SK-N-SH treated with all-trans-retinoic acid at 6 μM for 48 hours (cell line): ENCODE results near the gene VPS33B.

Source experiments
- ATAC-seq: fragments of 200-7000 bp; cut with Tn5 transposase; 3 replicates; pipeline ENCODE4 v1.9.1; 2020; ENCODE audit warnings: mild to moderate bottlenecking, moderate library complexity
- ARNTL ChIP-seq: fragments of 450-650 bp; formaldehyde crosslinking; IDR thresholded peaks from 2 replicates; pipeline ENCODE4 v1.5.0; 2020; ENCODE audit warnings: low read depth, mild to moderate bottlenecking, moderate library complexity, borderline replicate concordance
- BACH2 ChIP-seq: fragments of 250-450 bp; sonication (Bioruptor Pico); IDR thresholded peaks from 2 replicates; pipeline ENCODE4 v1.9.0; 2021; ENCODE audit warnings: mild to moderate bottlenecking, borderline replicate concordance
- ISL1 ChIP-seq: fragments of 250-450 bp; sonication (Bioruptor Pico); IDR thresholded peaks from 2 replicates; pipeline ENCODE4 v2.1.2; 2022; ENCODE audit warnings: mild to moderate bottlenecking, moderate library complexity
- OSR1 ChIP-seq: fragments of 250-450 bp; sonication (Bioruptor Pico); IDR thresholded peaks from 2 replicates; pipeline ENCODE4 v1.8.0; 2022; ENCODE audit warnings: moderate library complexity, mild to moderate bottlenecking, inconsistent platforms
- PPARA ChIP-seq: fragments of 250-450 bp; sonication (Bioruptor Pico); IDR thresholded peaks from 2 replicates; pipeline ENCODE4 v1.5.0; 2020; ENCODE audit warnings: mild to moderate bottlenecking, borderline replicate concordance
- RARB ChIP-seq: fragments of 250-450 bp; sonication (Bioruptor Pico); IDR thresholded peaks from 2 replicates; pipeline ENCODE4 v1.8.0; 2021; ENCODE audit warnings: mild to moderate bottlenecking, moderate library complexity
- SNAI2 ChIP-seq: fragments of 250-450 bp; sonication (Bioruptor Pico); IDR thresholded peaks from 2 replicates; pipeline ENCODE4 v1.5.0; 2020; ENCODE audit warnings: mild to moderate bottlenecking, moderate library complexity
- TOX ChIP-seq: fragments of 250-450 bp; sonication (Bioruptor Pico); IDR thresholded peaks from 2 replicates; pipeline ENCODE4 v1.8.0; 2021; ENCODE audit warnings: mild to moderate bottlenecking, moderate library complexity, borderline replicate concordance
- ZC3H10 ChIP-seq: fragments of 250-450 bp; sonication (Bioruptor Pico); IDR thresholded peaks from 2 replicates; pipeline ENCODE4 v1.5.1; 2021; ENCODE audit warnings: mild to moderate bottlenecking, moderate library complexity
- ZFP3 ChIP-seq: fragments of 250-450 bp; sonication (Bioruptor Pico); IDR thresholded peaks from 2 replicates; pipeline ENCODE4 v1.5.0; 2020; ENCODE audit warnings: mild to moderate bottlenecking, moderate library complexity
- ZFP30 ChIP-seq: fragments of 450-650 bp; formaldehyde crosslinking; IDR thresholded peaks from 2 replicates; pipeline ENCODE4 v1.5.0; 2022; ENCODE audit warnings: mild to moderate bottlenecking, moderate library complexity
- ZNF565 ChIP-seq: fragments of 450-650 bp; formaldehyde crosslinking; conservative IDR thresholded peaks from 2 replicates; pipeline ENCODE4 v1.5.0; 2020; ENCODE audit warnings: low read depth, mild to moderate bottlenecking, moderate library complexity
- ZNF70 ChIP-seq: fragments of 450-650 bp; formaldehyde crosslinking; IDR thresholded peaks from 2 replicates; pipeline ENCODE4 v1.5.0; 2020; ENCODE audit warnings: mild to moderate bottlenecking, moderate library complexity
- ZNF8 ChIP-seq: fragments of 450-650 bp; formaldehyde crosslinking; IDR thresholded peaks from 2 replicates; pipeline ENCODE4 v1.5.0; 2020; ENCODE audit warnings: mild to moderate bottlenecking, moderate library complexity
- TF ChIP-seq, protein P1 (sequence below): fragments of 250-450 bp; sonication (Bioruptor Pico); IDR thresholded peaks from 2 replicates; pipeline ENCODE4 v1.5.1; 2021; ENCODE audit warnings: mild to moderate bottlenecking, moderate library complexity
- TF ChIP-seq, protein P2 (sequence below): fragments of 250-450 bp; sonication (Bioruptor Pico); IDR thresholded peaks from 2 replicates; pipeline ENCODE4 v1.8.0; 2021; ENCODE audit warnings: low read depth, mild to moderate bottlenecking, moderate library complexity, borderline replicate concordance
- TF ChIP-seq, protein P3 (sequence below): fragments of 250-450 bp; sonication (Bioruptor Pico); IDR thresholded peaks from 2 replicates; pipeline ENCODE4 v1.5.0; 2020; ENCODE audit warnings: mild to moderate bottlenecking, moderate library complexity
- TF ChIP-seq, protein P4 (sequence below): fragments of 250-450 bp; sonication (Bioruptor Pico); IDR thresholded peaks from 2 replicates; pipeline ENCODE4 v1.8.0; 2020; ENCODE audit warnings: mild to moderate bottlenecking, moderate library complexity, borderline replicate concordance

Gene VPS33B

DNA sequence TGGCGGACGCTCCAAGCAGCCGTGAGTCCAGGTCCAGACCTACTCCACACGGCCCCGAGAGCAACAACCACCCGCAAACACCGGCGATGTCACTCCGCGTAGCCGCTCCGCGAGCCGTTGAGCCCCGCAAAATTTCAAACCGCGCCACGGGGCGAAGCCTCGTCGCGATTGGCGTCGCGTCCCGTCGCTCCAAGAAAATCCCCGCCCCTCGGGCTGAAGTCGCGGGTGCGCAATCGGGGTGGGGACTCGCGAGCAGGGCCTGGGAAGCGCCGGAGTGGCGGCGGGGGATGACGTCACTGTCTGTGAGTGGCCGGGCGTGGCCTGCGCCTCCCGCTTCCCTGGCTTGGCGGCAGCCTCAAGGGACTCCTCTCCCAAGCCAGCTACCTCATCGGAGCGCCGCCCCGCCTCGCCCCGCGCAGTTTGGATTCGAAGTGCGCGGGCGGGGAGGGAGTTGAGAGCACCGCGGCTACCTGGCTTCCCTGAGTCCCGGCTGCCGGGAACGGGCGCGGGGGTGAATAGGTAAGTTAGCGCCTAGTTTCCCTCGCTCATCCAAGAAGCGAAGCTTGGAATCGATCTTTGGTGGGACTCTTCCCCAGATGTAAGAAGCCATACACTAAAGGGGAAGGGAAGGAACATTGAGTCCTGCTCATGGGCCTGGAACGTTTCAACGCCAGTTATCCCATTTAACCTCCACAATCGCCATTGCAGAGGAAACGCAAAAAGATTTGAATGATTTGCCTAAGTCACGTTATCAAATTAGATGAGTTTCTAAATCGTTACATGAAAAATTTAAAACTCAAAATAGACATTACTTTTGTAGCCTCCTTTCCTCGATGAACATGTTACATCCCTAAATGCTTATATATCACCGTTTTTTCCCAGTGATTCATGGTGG, 27.7 kb downstream of the VPS33B start, which contains the start of gene PRC1 (continued):
- TF ChIP-seq, protein P1, sequence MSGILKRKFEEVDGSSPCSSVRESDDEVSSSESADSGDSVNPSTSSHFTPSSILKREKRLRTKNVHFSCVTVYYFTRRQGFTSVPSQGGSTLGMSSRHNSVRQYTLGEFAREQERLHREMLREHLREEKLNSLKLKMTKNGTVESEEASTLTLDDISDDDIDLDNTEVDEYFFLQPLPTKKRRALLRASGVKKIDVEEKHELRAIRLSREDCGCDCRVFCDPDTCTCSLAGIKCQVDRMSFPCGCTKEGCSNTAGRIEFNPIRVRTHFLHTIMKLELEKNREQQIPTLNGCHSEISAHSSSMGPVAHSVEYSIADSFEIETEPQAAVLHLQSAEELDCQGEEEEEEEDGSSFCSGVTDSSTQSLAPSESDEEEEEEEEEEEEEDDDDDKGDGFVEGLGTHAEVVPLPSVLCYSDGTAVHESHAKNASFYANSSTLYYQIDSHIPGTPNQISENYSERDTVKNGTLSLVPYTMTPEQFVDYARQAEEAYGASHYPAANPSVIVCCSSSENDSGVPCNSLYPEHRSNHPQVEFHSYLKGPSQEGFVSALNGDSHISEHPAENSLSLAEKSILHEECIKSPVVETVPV (CRISPR knock-in tag): no peak
- TF ChIP-seq, protein P2, sequence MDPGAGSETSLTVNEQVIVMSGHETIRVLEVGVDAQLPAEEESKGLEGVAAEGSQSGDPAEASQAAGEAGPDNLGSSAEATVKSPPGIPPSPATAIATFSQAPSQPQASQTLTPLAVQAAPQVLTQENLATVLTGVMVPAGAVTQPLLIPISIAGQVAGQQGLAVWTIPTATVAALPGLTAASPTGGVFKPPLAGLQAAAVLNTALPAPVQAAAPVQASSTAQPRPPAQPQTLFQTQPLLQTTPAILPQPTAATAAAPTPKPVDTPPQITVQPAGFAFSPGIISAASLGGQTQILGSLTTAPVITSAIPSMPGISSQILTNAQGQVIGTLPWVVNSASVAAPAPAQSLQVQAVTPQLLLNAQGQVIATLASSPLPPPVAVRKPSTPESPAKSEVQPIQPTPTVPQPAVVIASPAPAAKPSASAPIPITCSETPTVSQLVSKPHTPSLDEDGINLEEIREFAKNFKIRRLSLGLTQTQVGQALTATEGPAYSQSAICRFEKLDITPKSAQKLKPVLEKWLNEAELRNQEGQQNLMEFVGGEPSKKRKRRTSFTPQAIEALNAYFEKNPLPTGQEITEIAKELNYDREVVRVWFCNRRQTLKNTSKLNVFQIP (CRISPR knock-in tag): no peak
- 0 out of 2 replicates have a peak, but pooled peaks have one; percentile 49 for TF ChIP-seq BACH2 (CRISPR knock-in tag)
- TF ChIP-seq ZFP30 (CRISPR knock-in tag): peak; percentile 45; the same call in 1 of the 2 replicates
- TF ChIP-seq ZFP3 (CRISPR knock-in tag): peak; percentile 79; the same call in 1 of the 2 replicates
- TF ChIP-seq RARB (CRISPR knock-in tag): no peak

DNA sequence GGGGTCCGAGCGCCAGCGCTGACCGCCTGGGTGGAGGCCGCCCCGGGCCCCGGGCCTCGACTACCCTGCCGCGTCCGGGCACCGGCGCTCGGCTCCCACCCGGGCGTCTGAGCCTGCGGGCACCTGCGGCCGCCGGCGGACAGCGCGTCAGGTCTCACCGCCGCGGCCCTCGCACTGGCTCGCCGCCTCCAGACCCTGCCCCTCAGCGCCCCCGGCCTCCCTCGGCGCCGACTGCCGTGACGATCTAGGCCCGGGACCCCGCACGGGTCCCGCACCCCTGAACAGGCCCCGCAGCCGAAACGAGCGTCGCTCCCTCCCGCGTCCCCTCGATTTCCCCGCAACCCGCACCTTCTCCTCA, 28.4 kb downstream of the VPS33B start:
- TF ChIP-seq, protein P3, sequence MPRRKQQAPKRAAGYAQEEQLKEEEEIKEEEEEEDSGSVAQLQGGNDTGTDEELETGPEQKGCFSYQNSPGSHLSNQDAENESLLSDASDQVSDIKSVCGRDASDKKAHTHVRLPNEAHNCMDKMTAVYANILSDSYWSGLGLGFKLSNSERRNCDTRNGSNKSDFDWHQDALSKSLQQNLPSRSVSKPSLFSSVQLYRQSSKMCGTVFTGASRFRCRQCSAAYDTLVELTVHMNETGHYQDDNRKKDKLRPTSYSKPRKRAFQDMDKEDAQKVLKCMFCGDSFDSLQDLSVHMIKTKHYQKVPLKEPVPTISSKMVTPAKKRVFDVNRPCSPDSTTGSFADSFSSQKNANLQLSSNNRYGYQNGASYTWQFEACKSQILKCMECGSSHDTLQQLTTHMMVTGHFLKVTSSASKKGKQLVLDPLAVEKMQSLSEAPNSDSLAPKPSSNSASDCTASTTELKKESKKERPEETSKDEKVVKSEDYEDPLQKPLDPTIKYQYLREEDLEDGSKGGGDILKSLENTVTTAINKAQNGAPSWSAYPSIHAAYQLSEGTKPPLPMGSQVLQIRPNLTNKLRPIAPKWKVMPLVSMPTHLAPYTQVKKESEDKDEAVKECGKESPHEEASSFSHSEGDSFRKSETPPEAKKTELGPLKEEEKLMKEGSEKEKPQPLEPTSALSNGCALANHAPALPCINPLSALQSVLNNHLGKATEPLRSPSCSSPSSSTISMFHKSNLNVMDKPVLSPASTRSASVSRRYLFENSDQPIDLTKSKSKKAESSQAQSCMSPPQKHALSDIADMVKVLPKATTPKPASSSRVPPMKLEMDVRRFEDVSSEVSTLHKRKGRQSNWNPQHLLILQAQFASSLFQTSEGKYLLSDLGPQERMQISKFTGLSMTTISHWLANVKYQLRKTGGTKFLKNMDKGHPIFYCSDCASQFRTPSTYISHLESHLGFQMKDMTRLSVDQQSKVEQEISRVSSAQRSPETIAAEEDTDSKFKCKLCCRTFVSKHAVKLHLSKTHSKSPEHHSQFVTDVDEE (CRISPR knock-in tag): no peak
- TF ChIP-seq ZNF8 (CRISPR knock-in tag) (no peak), ZNF565 (CRISPR knock-in tag) (no peak), ZC3H10 (CRISPR knock-in tag) (no peak), OSR1 (no peak), ZNF70 (no peak), PPARA (no peak), BACH2 (CRISPR knock-in tag) (no peak), ARNTL (no peak), ZFP3 (CRISPR knock-in tag) (no peak)
- TF ChIP-seq, protein P1 (CRISPR knock-in tag): no peak
- TF ChIP-seq, protein P4, sequence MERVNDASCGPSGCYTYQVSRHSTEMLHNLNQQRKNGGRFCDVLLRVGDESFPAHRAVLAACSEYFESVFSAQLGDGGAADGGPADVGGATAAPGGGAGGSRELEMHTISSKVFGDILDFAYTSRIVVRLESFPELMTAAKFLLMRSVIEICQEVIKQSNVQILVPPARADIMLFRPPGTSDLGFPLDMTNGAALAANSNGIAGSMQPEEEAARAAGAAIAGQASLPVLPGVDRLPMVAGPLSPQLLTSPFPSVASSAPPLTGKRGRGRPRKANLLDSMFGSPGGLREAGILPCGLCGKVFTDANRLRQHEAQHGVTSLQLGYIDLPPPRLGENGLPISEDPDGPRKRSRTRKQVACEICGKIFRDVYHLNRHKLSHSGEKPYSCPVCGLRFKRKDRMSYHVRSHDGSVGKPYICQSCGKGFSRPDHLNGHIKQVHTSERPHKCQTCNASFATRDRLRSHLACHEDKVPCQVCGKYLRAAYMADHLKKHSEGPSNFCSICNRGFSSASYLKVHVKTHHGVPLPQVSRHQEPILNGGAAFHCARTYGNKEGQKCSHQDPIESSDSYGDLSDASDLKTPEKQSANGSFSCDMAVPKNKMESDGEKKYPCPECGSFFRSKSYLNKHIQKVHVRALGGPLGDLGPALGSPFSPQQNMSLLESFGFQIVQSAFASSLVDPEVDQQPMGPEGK: no peak
- ATAC-seq: peak; percentile 20

DNA sequence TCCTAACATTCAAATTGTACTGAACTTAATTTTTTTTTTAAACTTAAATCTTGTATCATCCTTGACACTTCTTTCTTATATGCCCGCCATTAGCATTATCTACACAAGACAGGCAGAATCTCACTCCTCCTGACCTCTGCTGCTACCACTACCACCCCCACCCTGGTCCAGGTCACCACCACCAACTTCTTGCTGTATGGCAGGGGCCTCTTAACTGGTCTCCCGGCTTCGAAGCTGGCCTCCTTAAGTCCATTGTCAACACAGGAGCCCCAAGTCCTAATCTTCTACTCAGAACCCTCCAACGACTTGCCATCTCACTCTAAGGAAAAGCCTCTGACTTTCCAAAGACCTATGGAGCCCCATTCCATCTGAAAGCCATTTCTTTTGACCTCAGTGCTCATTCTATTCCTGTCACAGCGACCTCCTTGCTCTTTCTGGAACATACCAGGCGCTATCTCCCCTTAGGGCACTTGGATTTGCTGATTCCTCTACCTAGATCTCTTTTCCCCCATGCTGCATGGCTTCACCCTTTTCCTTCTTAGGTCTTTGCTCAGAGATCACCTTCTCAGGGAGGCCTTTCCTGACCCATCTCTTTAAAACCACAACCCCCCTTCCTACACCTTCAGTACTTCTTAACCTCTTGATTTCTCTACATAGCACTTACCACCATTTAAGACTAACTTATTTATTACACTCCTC, 30.7 kb downstream of the VPS33B start:
- ATAC-seq: no peak
- no peak for TF ChIP-seq SNAI2 (CRISPR knock-in tag)
- TF ChIP-seq ZNF70: no peak
- no peak for TF ChIP-seq ZFP30 (CRISPR knock-in tag)
- TF ChIP-seq, protein P4: no peak
- TF ChIP-seq TOX (CRISPR knock-in tag): no peak
- TF ChIP-seq ARNTL: no peak
- TF ChIP-seq, protein P1 (CRISPR knock-in tag): no peak
- TF ChIP-seq OSR1: no peak
- no peak for TF ChIP-seq ISL1 (CRISPR knock-in tag)
- TF ChIP-seq PPARA: no peak
- TF ChIP-seq ZNF565 (CRISPR knock-in tag): no peak
